HCT116 (cell line): ENCODE measurements around the gene TBATA. TPM values are rescaled to one million over a fixed set of nuclear protein-coding genes. Genes with fewer than 3 reads are reported as not detected.

ENCODE experiments used
- ATAC-seq: fragments of 200-7000 bp; cut with Tn5 transposase; 2 replicates; pipeline ENCODE4 v1.9.1; 2020; ENCODE audit warnings: mild to moderate bottlenecking, moderate library complexity
- BruUV-seq: library from RNA; stranded (reverse); fragments of 400-500 nt; replicated peaks from 2 replicates; lab custom pipeline; 2021; lab: Mats Ljungman, UMichigan
- CTCF ChIA-PET: fragments of 300-600 bp; sonication (Branson Sonifier 250); formaldehyde crosslinking; loops from one replicate; lab custom pipeline; 2021; ENCODE audit warnings: antibody characterized with exemption; lab: Charles Lee
- POLR2A ChIA-PET: fragments of 300-600, 350-600 bp; sonication (Branson Sonifier 250); formaldehyde crosslinking; loops from one replicate; lab custom pipeline; 2021; ENCODE audit warnings: antibody characterized with exemption; lab: Charles Lee
- RAD21 ChIA-PET, 2 experiments: fragments of 300-600 bp; sonication (Branson Sonifier 250); formaldehyde crosslinking; loops; one replicate each; lab custom pipeline; 2023; ENCODE audit warnings: low total read pairs in 2 of 2; ENCODE audit not compliant: uncharacterized antibody in 2 of 2, unreplicated experiment in 2 of 2, low non-redundant PET in 1 of 2; lab: Charles Lee
- DNase-seq: peaks from one replicate; pipeline ENCODE4 v3.0.0-alpha.2; 2010; ENCODE audit warnings: low read depth, low spot score
- H2AFZ ChIP-seq: fragments of 200-600 bp; shearing (Covaris generic), sonication (generic); 2 replicates; pipeline ENCODE4 v1.6.1; 2017; ENCODE audit warnings: low read depth, mixed run types, mixed read lengths, antibody characterized with exemption, low read length; ENCODE audit not compliant: poor library complexity, severe bottlenecking
- H3K27ac ChIP-seq: 2 replicates; pipeline ENCODE4 v1.5.1; 2012; ENCODE audit warnings: low read depth, low read length
- H3K27me3 ChIP-seq: fragments of 200-600 bp; sonication (generic); 2 replicates; pipeline ENCODE4 v1.6.1; 2016; ENCODE audit warnings: mixed run types, low read length, mixed read lengths; ENCODE audit not compliant: insufficient read depth
- H3K36me3 ChIP-seq, 2 experiments: fragments of 200-500 bp in 1 of 2; fragments of 200-600 bp in 1 of 2; sonication (Bioruptor generic) in 1 of 2; sonication (generic) in 1 of 2; 2 replicates each; pipeline versions ENCODE4 v1.5.1 to v1.6.1; 2014 to 2016; ENCODE audit warnings: low read length in 2 of 2, inconsistent platforms in 1 of 2, mixed read lengths in 1 of 2, mixed run types in 1 of 2; ENCODE audit not compliant: insufficient read depth in 2 of 2, control insufficient read depth in 1 of 2
- H3K4me1 ChIP-seq, 2 experiments: fragments of 200-600 bp in 1 of 2; sonication (generic) in 1 of 2; 2 replicates each; pipeline versions ENCODE4 v1.5.1 to v1.6.1; 2012 to 2017; ENCODE audit warnings: low read length in 2 of 2, inconsistent platforms in 1 of 2, mild to moderate bottlenecking in 1 of 2, mixed read lengths in 1 of 2, mixed run types in 1 of 2, moderate library complexity in 1 of 2; ENCODE audit not compliant: insufficient read depth in 2 of 2, control insufficient read depth in 1 of 2
- H3K4me2 ChIP-seq: fragments of 200-600 bp; sonication (generic); 2 replicates; pipeline ENCODE4 v1.6.1; 2017; ENCODE audit warnings: mixed run types, low read length, mixed read lengths
- H3K4me3 ChIP-seq, 2 experiments: fragments of 200-600 bp in 1 of 2; sonication (generic) in 1 of 2; replicated peaks in 1 of 2; 2 replicates each; pipeline ENCODE4 v1.5.1; 2011 to 2016; ENCODE audit warnings: low read length in 2 of 2, control low read depth in 1 of 2, low read depth in 1 of 2, mild to moderate bottlenecking in 1 of 2, mixed read lengths in 1 of 2, mixed run types in 1 of 2
- H3K79me2 ChIP-seq: fragments of 200-600 bp; sonication (generic); 2 replicates; pipeline ENCODE4 v1.6.1; 2017; ENCODE audit warnings: mild to moderate bottlenecking, mixed run types, low read length, moderate library complexity, mixed read lengths; ENCODE audit not compliant: insufficient read depth
- H3K9ac ChIP-seq: fragments of 200-600 bp; sonication (generic); 2 replicates; pipeline ENCODE4 v1.6.1; 2016; ENCODE audit warnings: low read length, mixed read lengths
- H3K9me2 ChIP-seq: fragments of 200-600 bp; sonication (generic), shearing (Covaris generic); 2 replicates; pipeline ENCODE4 v1.6.1; 2017; ENCODE audit warnings: mixed run types, mild to moderate bottlenecking, moderate library complexity; ENCODE audit not compliant: insufficient read depth
- H3K9me3 ChIP-seq, 2 experiments: fragments of 200-500 bp in 1 of 2; fragments of 200-600 bp in 1 of 2; sonication (Bioruptor generic) in 1 of 2; sonication (generic) in 1 of 2; 2 replicates each; pipeline ENCODE4 v1.6.1; 2014 to 2017; ENCODE audit warnings: low read length in 2 of 2, mixed read lengths in 2 of 2, inconsistent platforms in 1 of 2, low read depth in 1 of 2, mild to moderate bottlenecking in 1 of 2, mixed run types in 1 of 2, moderate library complexity in 1 of 2; ENCODE audit not compliant: control insufficient read depth in 1 of 2, insufficient read depth in 1 of 2
- H4K20me1 ChIP-seq: fragments of 200-600 bp; sonication (generic), shearing (Covaris generic); 2 replicates; pipeline ENCODE4 v1.6.1; 2017; ENCODE audit warnings: mixed run types, mild to moderate bottlenecking, moderate library complexity; ENCODE audit not compliant: insufficient read depth
- CBX3 ChIP-seq: IDR thresholded peaks from 2 replicates; pipeline ENCODE4 v1.6.1; 2012; ENCODE audit warnings: low read depth
- CEBPB ChIP-seq: IDR thresholded peaks from 2 replicates; pipeline ENCODE4 v1.6.1; 2012; ENCODE audit warnings: low read depth
- CTCF ChIP-seq, 3 experiments: fragments of 200-600 bp in 1 of 3; sonication (generic) in 1 of 3; IDR thresholded peaks in 2 of 3; conservative IDR thresholded peaks in 1 of 3; 2 replicates each; pipeline ENCODE4 v1.5.1; 2012 to 2017; ENCODE audit warnings: low read depth in 2 of 3, low read length in 2 of 3, antibody characterized with exemption in 1 of 3, borderline replicate concordance in 1 of 3, control low read depth in 1 of 3, mild to moderate bottlenecking in 1 of 3, mixed read lengths in 1 of 3, mixed run types in 1 of 3, moderate library complexity in 1 of 3; ENCODE audit not compliant: insufficient read depth in 1 of 3
- EGR1 ChIP-seq: IDR thresholded peaks from 2 replicates; pipeline ENCODE4 v1.6.1; 2012; ENCODE audit warnings: low read depth
- ELF1 ChIP-seq: IDR thresholded peaks from 2 replicates; pipeline ENCODE4 v1.6.1; 2012; ENCODE audit warnings: low read depth, borderline replicate concordance
- EZH2phosphoT487 ChIP-seq: fragments of 200-600 bp; IDR thresholded peaks from 2 replicates; pipeline ENCODE4 v1.6.1; 2018; ENCODE audit warnings: antibody characterized with exemption, borderline replicate concordance
- POLR2A ChIP-seq: IDR thresholded peaks from 2 replicates; pipeline ENCODE4 v1.7.0; 2011; ENCODE audit warnings: borderline replicate concordance; ENCODE audit not compliant: insufficient read depth, insufficient read length; ENCODE audit errors: extremely low read depth
- POLR2AphosphoS5 ChIP-seq: IDR thresholded peaks from 2 replicates; pipeline ENCODE4 v1.6.1; 2011; ENCODE audit warnings: mild to moderate bottlenecking, low read depth, low read length, moderate library complexity
- RAD21 ChIP-seq: IDR thresholded peaks from 2 replicates; pipeline ENCODE4 v1.6.1; 2012; ENCODE audit warnings: low read depth, mild to moderate bottlenecking
- SIN3A ChIP-seq: IDR thresholded peaks from 2 replicates; pipeline ENCODE4 v1.6.1; 2012; ENCODE audit warnings: low read depth
- SP1 ChIP-seq: IDR thresholded peaks from 2 replicates; pipeline ENCODE4 v1.6.1; 2012; ENCODE audit warnings: low read depth
- SRF ChIP-seq: IDR thresholded peaks from 2 replicates; pipeline ENCODE4 v1.6.1; 2012; ENCODE audit warnings: low read depth
- TCF7L2 ChIP-seq: IDR thresholded peaks from 2 replicates; pipeline ENCODE4 v1.7.0; 2011; ENCODE audit warnings: borderline replicate concordance, inconsistent platforms; ENCODE audit not compliant: insufficient read depth, insufficient read length; ENCODE audit errors: extremely low read depth
- YY1 ChIP-seq: IDR thresholded peaks from 2 replicates; pipeline ENCODE4 v1.6.1; 2011; ENCODE audit warnings: low read length, low read depth, moderate library complexity, mild to moderate bottlenecking; ENCODE audit not compliant: insufficient replicate concordance; ENCODE audit errors: extremely low read depth
- ZFX ChIP-seq: fragments of 450-650 bp; IDR thresholded peaks from 2 replicates; pipeline ENCODE4 v1.6.1; 2017
- intact Hi-C: fragments of 100-400 bp; cut with micrococcal nuclease; formaldehyde crosslinking; loops from 2 replicates; pipeline ENCODE4 v1.10.0; 2022
- total RNA-seq: library from RNA; stranded (reverse); gene quantifications from one replicate; pipeline ENCODE4 v1.2.1, GENCODE V29; 2021; ENCODE audit not compliant: unreplicated experiment
- TF ChIP-seq, protein P1 (sequence below): IDR thresholded peaks from 2 replicates; pipeline ENCODE4 v1.6.1; 2011; ENCODE audit warnings: mild to moderate bottlenecking, low read length, moderate library complexity; ENCODE audit not compliant: insufficient replicate concordance; ENCODE audit errors: extremely low read depth
- TF ChIP-seq, protein P2 (sequence below): IDR thresholded peaks from 2 replicates; pipeline ENCODE4 v1.6.1; 2012
- TF ChIP-seq, protein P3 (sequence below): IDR thresholded peaks from 2 replicates; pipeline ENCODE4 v1.6.1; 2012; ENCODE audit warnings: low read depth

Gene TBATA
- total RNA-seq, 1 experiment from 2014 or later: not detected

DNA sequence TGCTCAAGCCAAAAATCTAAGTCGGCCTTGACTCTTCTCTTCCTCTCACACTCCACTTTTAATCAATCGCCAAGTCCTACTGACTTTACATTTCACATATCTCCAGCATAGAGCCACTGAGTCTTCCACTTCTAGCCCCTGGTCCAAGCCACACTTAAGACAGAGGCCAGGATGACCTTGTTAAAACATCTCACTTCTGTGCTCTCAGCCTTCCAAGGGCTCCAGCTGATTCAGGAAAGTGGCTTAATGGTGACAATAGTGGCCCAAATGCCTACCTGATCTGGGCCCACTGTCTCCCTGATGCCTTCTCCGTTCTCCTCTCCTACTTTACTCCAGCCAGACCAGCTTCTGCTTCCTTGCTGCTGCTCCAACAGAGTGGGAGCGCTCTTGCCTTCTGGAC is 4.4 kb downstream of the TBATA start:
- Histone ChIP-seq H3K9me2 (no peaks in the 10 kb centered on the region), H3K36me3 (no peaks in the 10 kb centered on the region), H3K27me3 (no peaks in the 10 kb centered on the region), H3K4me2 (no peak overlapping the region), H2AFZ (no peak overlapping the region), H3K79me2 (no peaks in the 10 kb centered on the region), H3K4me1 (peaks cover 0 to 23% of the 10 kb centered on the region in 2 experiments; a peak in 2 of 4 replicates), H4K20me1 (no peaks in the 10 kb centered on the region), H3K27ac (no peak overlapping the region), H3K4me3 (no peak overlapping the region), H3K9me3 (no peaks in the 10 kb centered on the region), H3K9ac (no peak overlapping the region)
- CTCF ChIA-PET: no interaction called here
- no TSS peak for BruUV-seq
- no peak for ATAC-seq
- intact Hi-C loops: no loop called here
- no peak for DNase-seq
- RAD21 ChIA-PET: no interaction called here
- TF ChIP-seq SRF (no peak), POLR2A (no peak), SIN3A (no peak), RAD21 (no peak), POLR2AphosphoS5 (no peak), YY1 (no peak), CTCF (IDR thresholded peaks at IDR 0.05 in 2 of 3, conservative IDR thresholded peaks at IDR 0.05 in 1 of 3; ENCODE audit: borderline replicate concordance in 1 of 3, insufficient read depth in 1 of 3, low read depth in 2 of 3, low read length in 2 of 3) (no peak), ZFX (no peak), CEBPB (no peak), EZH2phosphoT487 (no peak), CBX3 (no peak), EGR1 (no peak), ELF1 (no peak), TCF7L2 (no peak), SP1 (no peak)
- TF ChIP-seq, protein P1, sequence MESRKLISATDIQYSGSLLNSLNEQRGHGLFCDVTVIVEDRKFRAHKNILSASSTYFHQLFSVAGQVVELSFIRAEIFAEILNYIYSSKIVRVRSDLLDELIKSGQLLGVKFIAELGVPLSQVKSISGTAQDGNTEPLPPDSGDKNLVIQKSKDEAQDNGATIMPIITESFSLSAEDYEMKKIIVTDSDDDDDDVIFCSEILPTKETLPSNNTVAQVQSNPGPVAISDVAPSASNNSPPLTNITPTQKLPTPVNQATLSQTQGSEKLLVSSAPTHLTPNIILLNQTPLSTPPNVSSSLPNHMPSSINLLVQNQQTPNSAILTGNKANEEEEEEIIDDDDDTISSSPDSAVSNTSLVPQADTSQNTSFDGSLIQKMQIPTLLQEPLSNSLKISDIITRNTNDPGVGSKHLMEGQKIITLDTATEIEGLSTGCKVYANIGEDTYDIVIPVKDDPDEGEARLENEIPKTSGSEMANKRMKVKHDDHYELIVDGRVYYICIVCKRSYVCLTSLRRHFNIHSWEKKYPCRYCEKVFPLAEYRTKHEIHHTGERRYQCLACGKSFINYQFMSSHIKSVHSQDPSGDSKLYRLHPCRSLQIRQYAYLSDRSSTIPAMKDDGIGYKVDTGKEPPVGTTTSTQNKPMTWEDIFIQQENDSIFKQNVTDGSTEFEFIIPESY: no peak
- TF ChIP-seq, protein P2, sequence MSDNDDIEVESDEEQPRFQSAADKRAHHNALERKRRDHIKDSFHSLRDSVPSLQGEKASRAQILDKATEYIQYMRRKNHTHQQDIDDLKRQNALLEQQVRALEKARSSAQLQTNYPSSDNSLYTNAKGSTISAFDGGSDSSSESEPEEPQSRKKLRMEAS: no peak
- TF ChIP-seq, protein P3, sequence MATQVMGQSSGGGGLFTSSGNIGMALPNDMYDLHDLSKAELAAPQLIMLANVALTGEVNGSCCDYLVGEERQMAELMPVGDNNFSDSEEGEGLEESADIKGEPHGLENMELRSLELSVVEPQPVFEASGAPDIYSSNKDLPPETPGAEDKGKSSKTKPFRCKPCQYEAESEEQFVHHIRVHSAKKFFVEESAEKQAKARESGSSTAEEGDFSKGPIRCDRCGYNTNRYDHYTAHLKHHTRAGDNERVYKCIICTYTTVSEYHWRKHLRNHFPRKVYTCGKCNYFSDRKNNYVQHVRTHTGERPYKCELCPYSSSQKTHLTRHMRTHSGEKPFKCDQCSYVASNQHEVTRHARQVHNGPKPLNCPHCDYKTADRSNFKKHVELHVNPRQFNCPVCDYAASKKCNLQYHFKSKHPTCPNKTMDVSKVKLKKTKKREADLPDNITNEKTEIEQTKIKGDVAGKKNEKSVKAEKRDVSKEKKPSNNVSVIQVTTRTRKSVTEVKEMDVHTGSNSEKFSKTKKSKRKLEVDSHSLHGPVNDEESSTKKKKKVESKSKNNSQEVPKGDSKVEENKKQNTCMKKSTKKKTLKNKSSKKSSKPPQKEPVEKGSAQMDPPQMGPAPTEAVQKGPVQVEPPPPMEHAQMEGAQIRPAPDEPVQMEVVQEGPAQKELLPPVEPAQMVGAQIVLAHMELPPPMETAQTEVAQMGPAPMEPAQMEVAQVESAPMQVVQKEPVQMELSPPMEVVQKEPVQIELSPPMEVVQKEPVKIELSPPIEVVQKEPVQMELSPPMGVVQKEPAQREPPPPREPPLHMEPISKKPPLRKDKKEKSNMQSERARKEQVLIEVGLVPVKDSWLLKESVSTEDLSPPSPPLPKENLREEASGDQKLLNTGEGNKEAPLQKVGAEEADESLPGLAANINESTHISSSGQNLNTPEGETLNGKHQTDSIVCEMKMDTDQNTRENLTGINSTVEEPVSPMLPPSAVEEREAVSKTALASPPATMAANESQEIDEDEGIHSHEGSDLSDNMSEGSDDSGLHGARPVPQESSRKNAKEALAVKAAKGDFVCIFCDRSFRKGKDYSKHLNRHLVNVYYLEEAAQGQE: no peak
- POLR2A ChIA-PET: no interaction called here
